ENCODE results near the gene CEP104. TPM values are rescaled to one million over a fixed set of nuclear protein-coding genes. Genes with fewer than 3 reads are reported as not detected.

Gene CEP104
- total and polyA plus RNA-seq, 10 donors, result 4.5 to 49.4 (median 33.4) TPM

- TF ChIP-seq CTCF (IDR thresholded peaks at IDR 0.05 in 8 of 11, conservative IDR thresholded peaks at IDR 0.05 in 3 of 11) (no peak), POLR2A (IDR thresholded peaks at IDR 0.05) (no peak), POLR2AphosphoS5 (IDR thresholded peaks at IDR 0.05) (no peak)
- H3K4me3 ChIP-seq, result peak overlapping the region; percentile 56 to 94 (median 72)
- peaks cover 0 to 59% (median 0%) of the 10 kb centered on the region in 7 donors for H3K27me3 ChIP-seq (replicated peaks in 1 of 7)
- peaks cover 23 to 56% (median 46%) of the 10 kb centered on the region in 6 donors for H3K4me1 ChIP-seq
- no peaks in the 10 kb centered on the region for H3K9me3 ChIP-seq
- 60 to 66% (median 61%) methylated on average over 21 to 32 of the region's 32 CpGs for WGBS, 5 donors
- peak; percentile 83 for DNase-seq
- peak overlapping the region in 6 of 8 donors; percentile 29 to 80 (median 68) for H3K27ac ChIP-seq
- H3K36me3 ChIP-seq, result no peaks in the 10 kb centered on the region
- intact Hi-C loops (cut with DNase I; ENCODE audit: low total_unique reads), result no loop called here
Observed at GRCh38 chr1:3771108-3772026, 85.6 kb downstream of the CEP104 start.

DNA sequence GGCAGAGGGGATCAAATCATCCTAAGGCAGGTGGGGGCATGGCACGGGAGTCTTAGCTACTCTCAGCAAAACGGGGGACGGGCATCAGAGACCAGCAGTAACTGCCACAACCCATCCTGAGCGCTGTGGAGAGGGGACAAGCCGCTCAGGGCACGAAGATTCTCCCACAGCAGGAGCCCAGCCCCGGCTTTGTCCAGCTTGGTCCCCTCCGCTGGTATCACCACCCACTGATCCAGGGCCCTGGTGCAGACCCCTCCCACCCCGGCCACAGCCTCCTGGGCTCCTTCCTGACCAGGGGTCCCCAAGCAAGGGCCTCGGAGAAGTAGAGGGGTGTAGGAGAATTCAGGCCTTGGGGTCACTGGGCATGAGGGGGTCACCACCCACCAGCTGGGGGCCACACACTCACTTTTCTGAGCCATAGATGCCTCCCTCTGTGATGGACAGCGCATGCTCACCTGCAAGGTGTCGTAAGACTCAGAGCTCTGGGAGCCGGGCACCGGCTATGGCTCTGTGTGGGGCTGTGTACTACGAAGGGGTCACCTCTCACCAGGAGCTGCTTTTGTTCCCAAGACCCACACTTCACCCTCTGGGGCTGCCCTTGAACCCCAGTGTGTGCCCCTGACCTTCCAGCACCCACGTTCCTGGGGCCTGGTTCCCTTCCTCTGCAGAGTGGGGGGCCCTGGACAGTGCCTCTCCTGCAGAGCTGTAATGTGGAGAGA lies 86.8 kb downstream of the CEP104 start:
- peaks cover 0 to 59% (median 0%) of the 10 kb centered on the region in 7 donors for H3K27me3 ChIP-seq (replicated peaks in 1 of 7)
- H3K9me3 ChIP-seq, result no peaks in the 10 kb centered on the region
- H3K4me1 ChIP-seq, result peaks cover 14 to 44% (median 38%) of the 10 kb centered on the region in 6 donors
- no peaks in the 10 kb centered on the region for H3K36me3 ChIP-seq
- TF ChIP-seq POLR2A (IDR thresholded peaks at IDR 0.05) (no peak), POLR2AphosphoS5 (IDR thresholded peaks at IDR 0.05) (no peak), CTCF (IDR thresholded peaks at IDR 0.05 in 8 of 11, conservative IDR thresholded peaks at IDR 0.05 in 3 of 11) (no peak)
- 87 to 92% (median 89%) methylated on average over 11 to 16 of the region's 16 CpGs for WGBS, 5 donors
- intact Hi-C loops (cut with DNase I; ENCODE audit: low total_unique reads), result no loop called here
- DNase-seq, result no peak
- no peak overlapping the region for H3K27ac ChIP-seq
- H3K4me3 ChIP-seq, result no peak overlapping the region

DNA sequence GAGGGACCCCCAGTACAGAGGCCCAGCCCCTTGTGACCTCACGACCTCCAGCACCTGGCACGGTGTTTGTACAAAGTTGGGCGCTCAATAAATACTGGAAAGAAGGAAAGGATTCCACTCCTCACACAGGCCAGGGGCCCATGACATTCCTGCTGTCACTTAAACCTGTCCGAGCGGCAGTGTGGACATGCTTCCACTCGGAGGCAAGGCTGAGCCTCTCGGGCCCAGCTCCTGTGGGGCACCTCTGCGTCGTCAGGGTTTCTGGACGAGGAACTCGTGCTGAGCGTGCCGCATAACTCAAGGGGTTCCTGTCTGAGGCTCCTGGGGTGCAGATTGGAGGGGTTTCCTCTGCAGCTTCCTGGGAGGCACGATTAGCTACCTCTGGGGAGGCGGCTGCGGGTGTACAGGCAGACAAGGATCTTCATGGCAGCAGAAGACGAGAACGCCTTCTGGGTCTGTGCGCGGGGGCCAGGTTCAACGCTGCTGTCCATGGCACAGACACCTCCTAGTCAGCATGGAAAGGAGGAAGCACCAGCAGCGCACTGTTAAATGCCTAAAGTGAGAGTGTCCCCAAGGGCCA lies 88.1 kb downstream of the CEP104 start:
- H3K27me3 ChIP-seq (replicated peaks in 1 of 7), result peaks cover 0 to 59% (median 0%) of the 10 kb centered on the region in 7 donors
- no peak overlapping the region for H3K4me3 ChIP-seq
- WGBS, 5 donors, result 75 to 88% (median 82%) methylated on average over 11 to 22 of the region's 22 CpGs
- intact Hi-C loops (cut with DNase I; ENCODE audit: low total_unique reads), result no loop called here
- DNase-seq, result no peak
- H3K27ac ChIP-seq, result no peak overlapping the region
- H3K9me3 ChIP-seq, result no peaks in the 10 kb centered on the region
- no peaks in the 10 kb centered on the region for H3K36me3 ChIP-seq
- TF ChIP-seq POLR2AphosphoS5 (IDR thresholded peaks at IDR 0.05), result no peak
- no peak for TF ChIP-seq POLR2A (IDR thresholded peaks at IDR 0.05)
- no peak for TF ChIP-seq CTCF (IDR thresholded peaks at IDR 0.05 in 8 of 11, conservative IDR thresholded peaks at IDR 0.05 in 3 of 11)
- peaks cover 6 to 31% (median 25%) of the 10 kb centered on the region in 6 donors for H3K4me1 ChIP-seq

All from spleen (tissue), 11 donors.